ENCODE results near the gene TYW1. TPM values are rescaled to one million over a fixed set of nuclear protein-coding genes. Genes with fewer than 3 reads are reported as not detected.
"Not testable (repeated sequence)": the region's sequence is repeated elsewhere in the genome, so short reads cannot be mapped to it uniquely, and the experiment has no call there.

TYW1 gene
- polyA plus RNA-seq, 4 donors = 3.4 to 18.8 (median 8.1) TPM

- not testable (repeated sequence) for H3K27me3 ChIP-seq (ENCODE audit: control insufficient read depth in 3 of 3, insufficient read depth in 3 of 3, low read length in 3 of 3); H3K4me3 ChIP-seq (ENCODE audit: low read depth in 1 of 3, low read length in 3 of 3); H3K9me3 ChIP-seq (ENCODE audit: control insufficient read depth in 2 of 2, insufficient read depth in 1 of 2, low read depth in 1 of 2, low read length in 1 of 2); H3K4me1 ChIP-seq (ENCODE audit: control insufficient read depth in 3 of 3, insufficient read depth in 2 of 3, low read depth in 1 of 3, low read length in 2 of 3); DNase-seq; H3K36me3 ChIP-seq (ENCODE audit: control insufficient read depth in 3 of 3, insufficient read depth in 2 of 3, low read depth in 1 of 3, low read length in 3 of 3); FAIRE-seq
- 75 to 92% (median 86%) methylated on average over 4 of the region's 4 CpGs for WGBS, 3 donors
- peak overlapping the region in 1 of 3 donors; percentile 22 for H3K27ac ChIP-seq (ENCODE audit: low read depth in 1 of 3, low read length in 2 of 3)
Observed at GRCh38 chr7:67043559-67043930, 46.9 kb downstream of the TYW1 start.

GRCh38 chr7:67045496-67045995 lies 48.9 kb downstream of the TYW1 start:
- no peaks in the 10 kb centered on the region for H3K9me3 ChIP-seq (ENCODE audit: control insufficient read depth in 2 of 2, insufficient read depth in 1 of 2, low read depth in 1 of 2, low read length in 1 of 2)
- no peaks in the 10 kb centered on the region for H3K4me1 ChIP-seq (ENCODE audit: control insufficient read depth in 3 of 3, insufficient read depth in 2 of 3, low read depth in 1 of 3, low read length in 2 of 3)
- no peak for FAIRE-seq
- 79 to 94% (median 89%) methylated on average over 4 of the region's 4 CpGs for WGBS, 3 donors
- no peak overlapping the region for H3K4me3 ChIP-seq (ENCODE audit: low read depth in 1 of 3, low read length in 3 of 3)
- no peak for DNase-seq
- no peaks in the 10 kb centered on the region for H3K27me3 ChIP-seq (ENCODE audit: control insufficient read depth in 3 of 3, insufficient read depth in 3 of 3, low read length in 3 of 3)
- peaks cover 0 to 8% (median 0%) of the 10 kb centered on the region in 3 donors for H3K36me3 ChIP-seq (ENCODE audit: control insufficient read depth in 3 of 3, insufficient read depth in 2 of 3, low read depth in 1 of 3, low read length in 3 of 3)
- no peak overlapping the region for H3K27ac ChIP-seq (ENCODE audit: low read depth in 1 of 3, low read length in 2 of 3)

- not testable (repeated sequence) for H3K4me1 ChIP-seq (ENCODE audit: control insufficient read depth in 3 of 3, insufficient read depth in 2 of 3, low read depth in 1 of 3, low read length in 2 of 3); H3K27me3 ChIP-seq (ENCODE audit: control insufficient read depth in 3 of 3, insufficient read depth in 3 of 3, low read length in 3 of 3); H3K27ac ChIP-seq (ENCODE audit: low read depth in 1 of 3, low read length in 2 of 3); H3K4me3 ChIP-seq (ENCODE audit: low read depth in 1 of 3, low read length in 3 of 3); DNase-seq; H3K9me3 ChIP-seq (ENCODE audit: control insufficient read depth in 2 of 2, insufficient read depth in 1 of 2, low read depth in 1 of 2, low read length in 1 of 2); FAIRE-seq
- H3K36me3 ChIP-seq (ENCODE audit: control insufficient read depth in 3 of 3, insufficient read depth in 2 of 3, low read depth in 1 of 3, low read length in 3 of 3) = peaks cover 0 to 14% (median 0%) of the 10 kb centered on the region in 3 donors
- WGBS, 3 donors = 72 to 83% (median 74%) methylated on average over 2 of the region's 2 CpGs
Observed at GRCh38 chr7:67046819-67047218, 50.2 kb downstream of the TYW1 start.

- not testable (repeated sequence) for FAIRE-seq; H3K27ac ChIP-seq (ENCODE audit: low read depth in 1 of 3, low read length in 2 of 3); H3K4me3 ChIP-seq (ENCODE audit: low read depth in 1 of 3, low read length in 3 of 3); DNase-seq; H3K9me3 ChIP-seq (ENCODE audit: control insufficient read depth in 2 of 2, insufficient read depth in 1 of 2, low read depth in 1 of 2, low read length in 1 of 2); H3K27me3 ChIP-seq (ENCODE audit: control insufficient read depth in 3 of 3, insufficient read depth in 3 of 3, low read length in 3 of 3); H3K4me1 ChIP-seq (ENCODE audit: control insufficient read depth in 3 of 3, insufficient read depth in 2 of 3, low read depth in 1 of 3, low read length in 2 of 3)
- peaks cover 0 to 17% (median 0%) of the 10 kb centered on the region in 3 donors for H3K36me3 ChIP-seq (ENCODE audit: control insufficient read depth in 3 of 3, insufficient read depth in 2 of 3, low read depth in 1 of 3, low read length in 3 of 3)
- 98 to 100% (median 100%) methylated on average over 2 of the region's 2 CpGs for WGBS, 3 donors
Observed at GRCh38 chr7:67049908-67050307, 53.3 kb downstream of the TYW1 start.

- H3K27me3 ChIP-seq (ENCODE audit: control insufficient read depth in 3 of 3, insufficient read depth in 3 of 3, low read length in 3 of 3); H3K9me3 ChIP-seq (ENCODE audit: control insufficient read depth in 2 of 2, insufficient read depth in 1 of 2, low read depth in 1 of 2, low read length in 1 of 2); H3K27ac ChIP-seq (ENCODE audit: low read depth in 1 of 3, low read length in 2 of 3); DNase-seq; H3K4me3 ChIP-seq (ENCODE audit: low read depth in 1 of 3, low read length in 3 of 3); H3K4me1 ChIP-seq (ENCODE audit: control insufficient read depth in 3 of 3, insufficient read depth in 2 of 3, low read depth in 1 of 3, low read length in 2 of 3): not testable (repeated sequence)
- H3K36me3 ChIP-seq (ENCODE audit: control insufficient read depth in 3 of 3, insufficient read depth in 2 of 3, low read depth in 1 of 3, low read length in 3 of 3) = peaks cover 0 to 17% (median 0%) of the 10 kb centered on the region in 3 donors
- 82 to 98% (median 91%) methylated on average over 2 of the region's 2 CpGs for WGBS, 3 donors
- FAIRE-seq = peak; percentile 79
Observed at GRCh38 chr7:67052161-67052560, 55.5 kb downstream of the TYW1 start.

GRCh38 chr7:67056683-67057082 lies 60.0 kb downstream of the TYW1 start:
- 95 to 100% (median 99%) methylated on average over 2 of the region's 2 CpGs for WGBS, 3 donors
- DNase-seq (no peak), FAIRE-seq (no peak)
- Histone ChIP-seq H3K36me3 (ENCODE audit: control insufficient read depth in 3 of 3, insufficient read depth in 2 of 3, low read depth in 1 of 3, low read length in 3 of 3) (peaks cover 0 to 16% (median 6%) of the 10 kb centered on the region in 3 donors), H3K4me3 (ENCODE audit: low read depth in 1 of 3, low read length in 3 of 3) (no peak overlapping the region), H3K4me1 (ENCODE audit: control insufficient read depth in 3 of 3, insufficient read depth in 2 of 3, low read depth in 1 of 3, low read length in 2 of 3) (no peaks in the 10 kb centered on the region), H3K27ac (ENCODE audit: low read depth in 1 of 3, low read length in 2 of 3) (no peak overlapping the region), H3K9me3 (ENCODE audit: control insufficient read depth in 2 of 2, insufficient read depth in 1 of 2, low read depth in 1 of 2, low read length in 1 of 2) (no peaks in the 10 kb centered on the region), H3K27me3 (ENCODE audit: control insufficient read depth in 3 of 3, insufficient read depth in 3 of 3, low read length in 3 of 3) (no peaks in the 10 kb centered on the region)

GRCh38 chr7:67061321-67061720 lies 64.7 kb downstream of the TYW1 start:
- peaks cover 0 to 10% (median 6%) of the 10 kb centered on the region in 3 donors for H3K36me3 ChIP-seq (ENCODE audit: control insufficient read depth in 3 of 3, insufficient read depth in 2 of 3, low read depth in 1 of 3, low read length in 3 of 3)
- not testable (repeated sequence) for H3K4me1 ChIP-seq (ENCODE audit: control insufficient read depth in 3 of 3, insufficient read depth in 2 of 3, low read depth in 1 of 3, low read length in 2 of 3); H3K27me3 ChIP-seq (ENCODE audit: control insufficient read depth in 3 of 3, insufficient read depth in 3 of 3, low read length in 3 of 3); H3K27ac ChIP-seq (ENCODE audit: low read depth in 1 of 3, low read length in 2 of 3); DNase-seq; FAIRE-seq; H3K4me3 ChIP-seq (ENCODE audit: low read depth in 1 of 3, low read length in 3 of 3); H3K9me3 ChIP-seq (ENCODE audit: control insufficient read depth in 2 of 2, insufficient read depth in 1 of 2, low read depth in 1 of 2, low read length in 1 of 2)
- WGBS, 3 donors = 94 to 96% (median 95%) methylated on average over 4 of the region's 4 CpGs

- not testable (repeated sequence) for DNase-seq; H3K27me3 ChIP-seq (ENCODE audit: control insufficient read depth in 3 of 3, insufficient read depth in 3 of 3, low read length in 3 of 3); H3K9me3 ChIP-seq (ENCODE audit: control insufficient read depth in 2 of 2, insufficient read depth in 1 of 2, low read depth in 1 of 2, low read length in 1 of 2); H3K4me3 ChIP-seq (ENCODE audit: low read depth in 1 of 3, low read length in 3 of 3); FAIRE-seq; H3K4me1 ChIP-seq (ENCODE audit: control insufficient read depth in 3 of 3, insufficient read depth in 2 of 3, low read depth in 1 of 3, low read length in 2 of 3); H3K27ac ChIP-seq (ENCODE audit: low read depth in 1 of 3, low read length in 2 of 3)
- H3K36me3 ChIP-seq (ENCODE audit: control insufficient read depth in 3 of 3, insufficient read depth in 2 of 3, low read depth in 1 of 3, low read length in 3 of 3) = peaks cover 0 to 10% (median 6%) of the 10 kb centered on the region in 3 donors
- WGBS, 3 donors = 95 to 98% (median 96%) methylated on average over 1 of the region's 1 CpG
Observed at GRCh38 chr7:67062802-67063201, 66.2 kb downstream of the TYW1 start.

- H3K4me1 ChIP-seq (ENCODE audit: control insufficient read depth in 3 of 3, insufficient read depth in 2 of 3, low read depth in 1 of 3, low read length in 2 of 3); DNase-seq; H3K9me3 ChIP-seq (ENCODE audit: control insufficient read depth in 2 of 2, insufficient read depth in 1 of 2, low read depth in 1 of 2, low read length in 1 of 2); H3K4me3 ChIP-seq (ENCODE audit: low read depth in 1 of 3, low read length in 3 of 3); H3K27me3 ChIP-seq (ENCODE audit: control insufficient read depth in 3 of 3, insufficient read depth in 3 of 3, low read length in 3 of 3); H3K36me3 ChIP-seq (ENCODE audit: control insufficient read depth in 3 of 3, insufficient read depth in 2 of 3, low read depth in 1 of 3, low read length in 3 of 3); FAIRE-seq: not testable (repeated sequence)
- peak overlapping the region in 1 of 3 donors; percentile 61 for H3K27ac ChIP-seq (ENCODE audit: low read depth in 1 of 3, low read length in 2 of 3)
- 67 to 92% (median 67%) methylated on average over 9 of the region's 9 CpGs for WGBS, 3 donors
Observed at GRCh38 chr7:67066950-67067622, 70.5 kb downstream of the TYW1 start.
